ENCODE results near the gene CEP70. TPM values are rescaled to one million over a fixed set of nuclear protein-coding genes. Genes with fewer than 3 reads are reported as not detected.

CEP70 gene
- total and polyA plus RNA-seq, 2 of the 13 experiments (the other 11 are each of a cell fraction or from before 2014, with no cell fraction given), result 4.0 to 22.3 TPM

- DNase-seq (ENCODE audit: low spot score) (no peak), FAIRE-seq (no peak), ATAC-seq (no peak)
- in situ Hi-C loops (cut with HindIII; ENCODE audit: extremely low pct_ligation_motif_present, low pct_unique_long_range_greater_than_20kb), result no loop called here
- H3K9ac ChIP-seq (ENCODE audit: insufficient read depth, low read depth, low read length), result no peak overlapping the region
- ChIA-PET POLR2A (no interaction called here), CTCF (ENCODE audit: low intra/inter-chr PET ratio, low total read pairs) (no interaction called here)
- intact Hi-C loops (cut with micrococcal nuclease; ENCODE audit: unreplicated experiment), result no loop called here
- no peaks in the 10 kb centered on the region for H3K27me3 ChIP-seq (ENCODE audit: control insufficient read depth in 1 of 2, insufficient read depth in 2 of 2, low read length in 2 of 2)
- no peak overlapping the region for H3K4me3 ChIP-seq (replicated peaks in 1 of 3; ENCODE audit: insufficient read depth in 1 of 3, low read depth in 2 of 3, low read length in 3 of 3)
- BruUV-seq (replicated peaks), result no TSS peak
- TF ChIP-seq TFE3 (CRISPR knock-in tag; IDR thresholded peaks at IDR 0.05), result no peak
- no peak for TF ChIP-seq ZNF563 (CRISPR knock-in tag; IDR thresholded peaks at IDR 0.05)
- no peak for TF ChIP-seq ZBTB10 (CRISPR knock-in tag; IDR thresholded peaks at IDR 0.05; ENCODE audit: borderline replicate concordance)
- no peak for TF ChIP-seq ZNF337 (CRISPR knock-in tag; IDR thresholded peaks at IDR 0.05; ENCODE audit: borderline replicate concordance, low read depth)
- TF ChIP-seq ZNF263 (CRISPR knock-in tag; IDR thresholded peaks at IDR 0.05), result no peak
- no peak for TF ChIP-seq DBP (CRISPR knock-in tag; IDR thresholded peaks at IDR 0.05; ENCODE audit: not compliant biosample characterization)
- TF ChIP-seq E2F5 (CRISPR knock-in tag; conservative IDR thresholded peaks at IDR 0.05), result no peak
- TF ChIP-seq ZNF121 (CRISPR knock-in tag; IDR thresholded peaks at IDR 0.05), result no peak
- no peak for TF ChIP-seq PBX3 (CRISPR knock-in tag; IDR thresholded peaks at IDR 0.05; ENCODE audit: borderline replicate concordance)
- no peak for TF ChIP-seq TAF15 (IDR thresholded peaks at IDR 0.05; ENCODE audit: low read depth, low read length, poor library complexity, severe bottlenecking)
- TF ChIP-seq ZFP37 (CRISPR knock-in tag; IDR thresholded peaks at IDR 0.05; ENCODE audit: borderline replicate concordance), result no peak
- TF ChIP-seq ZNF329 (CRISPR knock-in tag; IDR thresholded peaks at IDR 0.05; ENCODE audit: low read depth), result no peak
- TF ChIP-seq DDIT3 (CRISPR knock-in tag; IDR thresholded peaks at IDR 0.05), result no peak
- H4K20me1 ChIP-seq (ENCODE audit: insufficient read depth, low read length), result no peaks in the 10 kb centered on the region
- H3K79me2 ChIP-seq (ENCODE audit: insufficient read depth, low read length), result no peaks in the 10 kb centered on the region
- H2AFZ ChIP-seq (ENCODE audit: low read length), result no peak overlapping the region
- no peaks in the 10 kb centered on the region for H3K36me3 ChIP-seq (replicated peaks in 1 of 2; ENCODE audit: control insufficient read depth in 1 of 2, insufficient read depth in 2 of 2, low read length in 2 of 2)
- peaks cover 14% of the 10 kb centered on the region for H3K4me1 ChIP-seq (ENCODE audit: insufficient read depth, low read length)
- H3K27ac ChIP-seq (ENCODE audit: extremely low read length, insufficient read depth, low read length), result no peak overlapping the region
- H3K4me2 ChIP-seq (ENCODE audit: low read depth, low read length), result no peak overlapping the region
- H3K9me3 ChIP-seq (ENCODE audit: low read length), result no peaks in the 10 kb centered on the region
These were observed 95.1 kb downstream of the CEP70 start for GRCh38 chr3:138498991-138499390.
